ENCODE data around the gene NPPA.

DNA sequence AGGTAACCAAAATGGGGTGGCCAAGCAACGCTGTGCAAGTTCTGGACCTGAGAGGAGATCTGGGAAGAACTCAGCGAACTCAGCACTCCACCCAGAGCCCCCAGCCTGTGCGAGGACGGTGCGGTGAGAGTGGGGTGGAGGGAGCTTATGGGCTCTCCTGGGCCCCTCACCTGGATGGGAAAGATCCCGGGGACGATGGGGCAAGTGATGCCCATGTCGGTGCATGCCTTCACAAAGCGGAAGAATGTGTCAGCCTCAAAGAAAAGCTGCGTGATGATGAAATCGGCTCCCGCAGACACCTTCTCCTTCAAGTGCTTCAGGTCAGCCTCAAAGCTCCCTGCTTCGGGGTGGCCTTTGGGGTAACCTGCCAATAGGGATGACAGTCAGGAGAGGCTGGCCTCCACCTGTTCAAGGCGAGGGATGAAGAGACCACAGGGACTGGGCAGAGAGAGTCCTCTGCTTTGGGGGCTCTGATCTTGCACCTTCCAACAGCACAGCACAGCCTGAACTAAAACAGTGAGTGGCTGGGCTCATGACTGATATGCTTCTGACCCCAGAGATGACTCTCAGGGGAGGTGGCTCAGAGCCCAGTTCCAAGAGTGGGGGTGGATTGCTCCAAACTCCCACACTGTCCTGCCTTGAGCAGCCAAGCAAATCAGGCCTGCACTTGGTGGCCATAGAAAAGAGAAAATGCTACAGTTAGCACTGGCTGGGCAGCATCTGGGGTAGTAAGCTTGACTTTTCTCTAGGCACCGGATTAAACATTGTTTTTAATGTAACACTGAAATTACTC is 51.4 kb downstream of the NPPA start:
- TF ChIP-seq CTCF (IDR thresholded peaks at IDR 0.05) = no peak
- TF ChIP-seq POLR2A (IDR thresholded peaks at IDR 0.05) = no peak
